OCI-LY3 (cell line): ENCODE data around the gene MTURN.

Experiments used
- CTCF ChIP-seq: fragments of 200-600, 300-600 bp; sonication (generic); IDR thresholded peaks from 2 replicates; pipeline ENCODE4 v1.5.1; 2014; ENCODE audit warnings: antibody characterized with exemption, low read length, low read depth
- EZH2phosphoT487 ChIP-seq: fragments of 200-600 bp; shearing (Covaris generic); IDR thresholded peaks from 2 replicates; pipeline ENCODE4 v1.6.1; 2018; ENCODE audit warnings: antibody characterized with exemption, mixed run types, low read depth

- TF ChIP-seq CTCF (no peak), EZH2phosphoT487 (no peak)
Measured at GRCh38 chr7:30177965-30178364, 43.2 kb downstream of the MTURN start.
